GM18861 (cell line): ENCODE measurements around the gene LDLRAD2.
"Not testable (repeated sequence)": the region's sequence is repeated elsewhere in the genome, so short reads cannot be mapped to it uniquely, and the experiment has no call there.

ENCODE experiments used
- ATAC-seq: cut with Tn5 transposase; IDR thresholded peaks from one replicate; pipeline ENCODE4 v1.9.1; 2021; ENCODE audit not compliant: unreplicated experiment

The LDLRAD2 gene

DNA sequence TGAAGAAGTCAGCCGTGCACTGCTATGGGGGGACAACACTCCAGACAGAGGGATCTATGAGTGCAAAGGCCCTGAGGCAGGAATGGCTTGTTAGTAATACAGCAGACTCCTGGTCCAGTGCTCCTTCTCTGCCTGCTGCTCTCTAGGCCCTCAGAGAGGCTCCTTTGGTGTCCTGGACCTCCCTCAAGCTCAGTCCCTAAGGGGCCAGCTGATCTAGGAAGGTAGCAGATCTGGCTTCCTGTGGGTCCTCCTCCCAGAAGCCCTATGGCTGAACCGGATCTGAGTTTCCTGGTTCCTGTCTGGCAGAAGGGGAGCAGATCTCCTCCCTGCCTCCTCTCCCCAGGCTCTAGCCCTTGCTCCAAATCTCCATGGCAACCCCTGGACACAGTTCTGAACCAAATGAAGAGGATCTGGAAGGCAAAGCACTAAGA is at the start of gene LDLRAD2:
TSS of gene LDLRAD2 (plus strand) at position 391 of the 431 bp plus-strand sequence. CDS start 187 bp downstream, outside the sequence.
- no peak for ATAC-seq

DNA sequence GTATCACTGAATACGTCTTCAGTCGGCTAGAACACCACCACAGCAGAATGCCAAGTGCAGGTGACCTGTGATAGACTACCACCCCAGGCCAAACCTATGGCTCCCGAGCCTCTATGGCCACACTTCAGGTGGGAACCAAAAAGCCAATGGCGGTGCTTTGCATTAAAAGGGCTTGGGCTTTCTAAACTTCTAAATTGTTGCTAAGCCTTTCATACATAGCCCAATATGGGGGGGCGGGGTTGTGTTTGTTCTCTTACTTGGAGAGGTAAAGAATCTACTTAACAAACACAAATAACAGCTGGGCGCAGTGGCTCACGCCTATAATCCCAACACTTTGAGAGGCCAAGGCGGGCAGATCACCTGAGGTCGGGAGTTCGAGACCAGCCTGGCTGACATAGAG is 48.8 kb upstream of the LDLRAD2 start:
- ATAC-seq: no peak

- ATAC-seq: no peak
Observed at GRCh38 chr1:21763694-21764419, 48.2 kb upstream of the LDLRAD2 start.

DNA sequence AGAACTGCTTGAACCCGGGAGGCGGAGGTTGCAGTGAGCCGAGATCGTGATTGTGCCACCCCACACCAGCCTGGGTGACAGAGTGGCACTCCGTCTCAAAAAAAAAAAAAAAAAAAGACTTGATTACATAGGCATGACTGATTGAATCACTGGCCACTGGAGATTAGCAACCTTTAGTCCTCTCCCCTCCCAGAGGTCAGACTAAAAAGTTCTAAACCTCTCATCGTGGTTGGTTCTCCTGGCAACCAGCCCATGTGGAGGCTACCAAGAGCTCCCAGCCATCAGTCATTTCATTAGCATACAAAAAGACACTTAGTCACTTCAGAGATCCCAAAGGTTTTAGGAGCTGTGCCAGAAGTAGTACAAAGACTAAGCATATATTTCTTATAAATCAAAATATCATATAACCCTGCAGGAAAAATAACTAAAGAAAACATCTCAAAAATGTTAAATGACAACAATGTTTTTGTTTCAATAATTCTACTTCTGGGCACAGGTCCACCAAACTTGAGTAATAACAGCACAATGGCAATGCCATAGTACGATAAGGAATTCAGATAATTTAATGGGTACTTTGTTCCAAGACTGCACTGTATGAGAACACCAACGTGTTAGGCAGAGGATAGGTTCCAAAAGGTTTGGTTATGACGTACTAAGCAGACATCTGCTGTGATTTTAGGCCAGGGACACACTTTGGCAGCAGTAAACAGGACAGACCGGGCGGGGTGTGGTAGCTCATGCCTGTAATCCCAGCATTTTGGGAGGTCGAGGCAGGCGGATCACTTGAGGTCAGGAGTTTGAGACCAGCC is 47.2 kb upstream of the LDLRAD2 start:
- ATAC-seq: no peak

DNA sequence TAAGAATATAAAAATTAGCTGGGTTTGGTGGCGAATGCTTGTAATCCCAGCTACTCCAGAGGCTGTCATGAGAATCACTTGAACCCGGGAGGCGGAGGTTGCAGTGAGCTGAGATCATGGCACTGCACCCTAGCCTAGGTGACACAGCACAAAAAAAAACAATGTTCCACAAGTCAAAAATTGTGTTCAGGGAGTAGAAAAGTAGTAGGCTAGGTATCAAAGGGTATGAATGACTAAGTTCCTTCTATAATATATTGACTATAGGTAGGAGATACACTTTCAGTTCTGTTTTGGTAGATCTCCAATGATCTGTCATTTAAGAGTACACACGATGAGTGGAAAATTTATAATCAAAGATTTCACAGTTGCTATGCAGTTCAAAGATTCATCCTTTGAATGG is 45.9 kb upstream of the LDLRAD2 start:
- no peak for ATAC-seq

GRCh38 chr1:21767106-21767505 is 45.0 kb upstream of the LDLRAD2 start:
- ATAC-seq: not testable (repeated sequence)

GRCh38 chr1:21770201-21770600 is 41.9 kb upstream of the LDLRAD2 start:
- no peak for ATAC-seq

GRCh38 chr1:21770602-21771001 is 41.5 kb upstream of the LDLRAD2 start:
- not testable (repeated sequence) for ATAC-seq

GRCh38 chr1:21771672-21772071 is 40.4 kb upstream of the LDLRAD2 start:
- not testable (repeated sequence) for ATAC-seq

- ATAC-seq: peak; percentile 41
Observed at GRCh38 chr1:21773585-21773984, 38.5 kb upstream of the LDLRAD2 start.

DNA sequence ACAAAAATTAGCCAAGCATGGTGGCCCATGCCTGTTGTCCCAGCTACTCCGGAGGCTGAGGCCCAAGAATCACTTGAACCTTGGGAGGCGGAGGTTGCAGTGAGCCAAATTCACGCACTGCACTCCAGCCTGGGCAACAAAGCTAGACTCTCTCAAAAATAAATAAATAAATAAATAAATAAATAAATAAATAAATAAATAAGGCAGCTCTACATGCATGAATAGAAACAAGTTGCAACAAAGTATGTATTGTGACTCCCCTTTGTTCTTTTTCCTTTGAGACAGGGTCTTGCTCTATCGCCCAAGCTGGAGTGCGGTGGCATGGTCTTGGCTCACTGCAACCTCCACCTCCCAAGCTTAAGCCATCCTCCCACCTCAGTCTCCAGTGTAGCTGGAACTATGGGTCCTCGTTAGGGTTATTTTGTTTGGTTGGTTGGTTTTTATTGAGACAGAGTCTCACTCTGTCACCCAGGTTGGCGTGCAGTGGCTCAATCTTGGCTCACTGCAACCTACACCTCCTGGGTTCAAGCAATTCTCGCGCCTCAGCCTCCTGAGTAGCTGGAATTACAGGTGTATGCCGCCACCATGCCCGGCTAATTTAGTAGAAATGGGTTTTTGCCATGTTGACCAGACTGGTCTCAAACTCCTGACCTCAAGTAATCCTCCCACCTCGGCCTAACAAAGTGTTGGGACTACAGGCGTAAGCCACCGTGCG is 37.1 kb upstream of the LDLRAD2 start:
- no peak for ATAC-seq

GRCh38 chr1:21775550-21775914 is 36.5 kb upstream of the LDLRAD2 start:
- ATAC-seq: no peak

GRCh38 chr1:21775985-21776562 is 36.0 kb upstream of the LDLRAD2 start:
- no peak for ATAC-seq

DNA sequence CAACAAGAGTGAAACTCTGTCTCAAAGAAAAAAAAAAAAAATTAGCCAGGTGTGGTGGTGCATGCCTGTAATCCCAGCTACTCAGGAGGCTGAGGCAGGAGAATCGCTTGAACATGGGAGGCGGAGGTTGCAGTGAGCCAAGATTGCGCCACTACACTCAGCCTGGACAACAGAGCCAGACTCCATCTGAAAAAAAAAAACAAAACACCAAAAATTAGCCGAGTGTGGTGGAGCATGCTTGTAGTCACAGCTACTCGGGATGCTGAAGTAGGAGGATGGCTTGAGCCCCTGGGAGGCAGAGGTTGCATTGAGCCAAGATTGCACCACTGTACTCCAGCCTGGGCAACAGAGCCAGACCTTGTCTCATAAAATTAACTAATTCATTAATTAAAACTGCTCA is 35.1 kb upstream of the LDLRAD2 start:
- not testable (repeated sequence) for ATAC-seq

GRCh38 chr1:21778405-21778727 is 33.7 kb upstream of the LDLRAD2 start:
- ATAC-seq: no peak

DNA sequence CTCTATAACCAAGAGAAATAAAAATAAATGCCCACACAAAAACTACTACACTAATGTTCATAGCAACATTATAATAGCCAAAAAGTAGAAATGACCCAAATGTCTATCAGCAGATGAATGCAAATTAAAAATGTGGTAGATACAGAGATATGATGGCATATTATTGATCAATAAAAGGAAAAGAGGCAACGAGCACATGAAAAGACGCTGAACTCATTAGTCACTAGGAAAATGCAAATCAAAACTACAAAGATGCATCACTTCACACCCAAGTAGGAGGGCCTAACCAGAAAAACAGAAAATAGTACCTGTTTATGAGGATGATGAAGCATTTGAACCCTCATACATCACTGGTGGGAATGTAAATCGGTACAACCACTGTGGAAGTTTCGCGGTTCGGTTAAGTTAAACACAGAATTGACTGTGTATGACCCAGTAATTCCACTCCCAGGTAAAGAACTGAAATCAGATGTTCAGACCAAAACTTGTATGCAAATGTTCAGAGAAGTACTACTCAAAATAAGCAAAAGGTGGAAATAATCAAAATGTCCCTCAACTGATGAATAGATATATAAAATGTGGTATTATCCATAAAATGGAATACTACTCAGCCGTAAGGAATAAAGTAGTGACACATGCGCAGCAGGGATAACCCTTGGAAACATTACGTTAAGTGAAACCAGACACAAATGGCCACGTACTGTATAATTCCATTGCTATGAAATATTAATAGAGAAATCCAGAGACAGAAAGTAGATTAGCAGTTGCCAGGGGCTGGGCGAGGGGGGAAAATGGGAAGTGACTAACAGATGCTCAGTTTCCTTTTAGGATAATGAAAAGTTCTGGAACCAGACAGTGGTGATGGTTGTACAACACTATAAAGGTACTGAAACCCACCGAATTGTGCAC is 32.2 kb upstream of the LDLRAD2 start:
- ATAC-seq: peak; percentile 26

- ATAC-seq: peak; percentile 13
Observed at GRCh38 chr1:21781815-21782348, 30.2 kb upstream of the LDLRAD2 start.

- ATAC-seq: peak; percentile 25
Observed at GRCh38 chr1:21782349-21782867, 29.7 kb upstream of the LDLRAD2 start.

GRCh38 chr1:21782868-21783678 is 29.0 kb upstream of the LDLRAD2 start, which contains the start of gene USP48:
TSS of gene USP48 (minus strand) at chr1:21783149. CDS start at chr1:21782957, 192 bp downstream.
- peak; percentile 50 for ATAC-seq
